GM12874 (cell line): ENCODE results near the gene UBE2I.

Experiments
- CTCF ChIP-seq: IDR thresholded peaks from 2 replicates; pipeline ENCODE4 v1.5.1; 2011; ENCODE audit warnings: low read depth, mild to moderate bottlenecking, control low read depth, low read length, moderate library complexity; ENCODE audit not compliant: insufficient read depth

Gene UBE2I

GRCh38 chr16:1279945-1280589 lies 29.4 kb upstream of the UBE2I start:
- TF ChIP-seq CTCF = no peak

- TF ChIP-seq CTCF = no peak
These were observed 28.7 kb upstream of the UBE2I start for GRCh38 chr16:1280783-1281182.

- no peak for TF ChIP-seq CTCF
These were observed 27.9 kb upstream of the UBE2I start for GRCh38 chr16:1281517-1281916.

GRCh38 chr16:1282324-1282973 lies 27.0 kb upstream of the UBE2I start:
- TF ChIP-seq CTCF = no peak

- TF ChIP-seq CTCF = no peak
These were observed 26.1 kb upstream of the UBE2I start for GRCh38 chr16:1283296-1283695.

- TF ChIP-seq CTCF = no peak
These were observed 25.3 kb upstream of the UBE2I start for GRCh38 chr16:1283996-1284616.

- no peak for TF ChIP-seq CTCF
These were observed 23.5 kb upstream of the UBE2I start for GRCh38 chr16:1285669-1286512.
